Vagina (tissue), 2 donors: ENCODE data around the gene RBPJL.

Experiments
- CTCF ChIP-seq, 3 experiments: fragments of 450-650 bp in 2 of 3; fragments of 200-600 bp in 1 of 3; sonication (generic) in 1 of 3; IDR thresholded peaks; one replicate each; pipeline ENCODE4 v1.5.1; 2017 to 2019; ENCODE audit warnings: antibody characterized with exemption in 3 of 3, mild to moderate bottlenecking in 2 of 3, moderate library complexity in 2 of 3
- POLR2A ChIP-seq, 2 donors: fragments of 450-650 bp; IDR thresholded peaks; one replicate each; pipeline ENCODE4 v1.6.1; 2017; ENCODE audit warnings: antibody characterized with exemption in 2 of 2, mild to moderate bottlenecking in 2 of 2, moderate library complexity in 2 of 2
- POLR2AphosphoS5 ChIP-seq, 2 donors: sonication (generic); formaldehyde crosslinking; IDR thresholded peaks; one replicate each; pipeline ENCODE4 v1.9.0; 2017; ENCODE audit warnings: antibody characterized with exemption in 2 of 2, mild to moderate bottlenecking in 2 of 2, low read depth in 1 of 2; ENCODE audit not compliant: insufficient read depth in 1 of 2

GRCh38 chr20:45315672-45316071, 9.0 kb downstream of the RBPJL start:
- TF ChIP-seq CTCF (IDR thresholded peaks at IDR 0.05): no peak
- no peak for TF ChIP-seq POLR2AphosphoS5 (IDR thresholded peaks at IDR 0.05; ENCODE audit: insufficient read depth in 1 of 2, low read depth in 1 of 2)
- no peak for TF ChIP-seq POLR2A (IDR thresholded peaks at IDR 0.05)
